GM23338 (cell line): ENCODE measurements around the gene FMOD. TPM values are rescaled to one million over a fixed set of nuclear protein-coding genes. Genes with fewer than 3 reads are reported as not detected.

Experiments
- ATAC-seq: fragments of 200-7000 bp; cut with Tn5 transposase; 3 replicates; pipeline ENCODE4 v1.9.1; 2020
- DNase-seq: peaks from one replicate; pipeline ENCODE4 v3.0.0-alpha.2; 2015; ENCODE audit warnings: low spot score
- H2AFZ ChIP-seq: fragments of 200-600 bp; sonication (generic); 2 replicates; pipeline ENCODE4 v1.8.0; 2016; ENCODE audit warnings: antibody characterized with exemption, mild to moderate bottlenecking, moderate library complexity
- H3F3A ChIP-seq: fragments of 200-600 bp; sonication (generic); replicated peaks from 2 replicates; pipeline ENCODE4 v1.8.0; 2017; ENCODE audit warnings: antibody characterized with exemption, mixed run types, low read depth
- H3K27ac ChIP-seq: fragments of 200-600 bp; sonication (generic); 2 replicates; pipeline ENCODE4 v1.6.1; 2016; ENCODE audit warnings: low read depth
- H3K27me3 ChIP-seq: fragments of 200-600 bp; sonication (generic); 2 replicates; pipeline ENCODE4 v1.8.0; 2016; ENCODE audit warnings: mild to moderate bottlenecking, mixed run types, moderate library complexity; ENCODE audit not compliant: insufficient read depth
- H3K36me3 ChIP-seq: fragments of 200-600 bp; sonication (generic); 2 replicates; pipeline ENCODE4 v1.8.0; 2016; ENCODE audit warnings: mild to moderate bottlenecking; ENCODE audit not compliant: insufficient read depth
- H3K4me1 ChIP-seq: fragments of 200-600 bp; sonication (generic); 2 replicates; pipeline ENCODE4 v1.8.0; 2016; ENCODE audit warnings: mild to moderate bottlenecking, moderate library complexity; ENCODE audit not compliant: insufficient read depth
- H3K4me2 ChIP-seq: fragments of 200-600 bp; sonication (generic); 2 replicates; pipeline ENCODE4 v1.7.1; 2017; ENCODE audit warnings: mixed run types
- H3K4me3 ChIP-seq: fragments of 200-600 bp; sonication (generic); 2 replicates; pipeline ENCODE4 v1.6.1; 2016; ENCODE audit warnings: mixed run types
- H3K79me2 ChIP-seq: fragments of 200-600 bp; sonication (generic); replicated peaks from 2 replicates; pipeline ENCODE4 v1.8.0; 2017; ENCODE audit warnings: mild to moderate bottlenecking; ENCODE audit not compliant: insufficient read depth
- H3K9me2 ChIP-seq: fragments of 200-600 bp; sonication (generic); 2 replicates; pipeline ENCODE4 v1.8.0; 2017; ENCODE audit not compliant: insufficient read depth
- H4K20me1 ChIP-seq: fragments of 200-600 bp; sonication (generic); replicated peaks from 2 replicates; pipeline ENCODE4 v1.8.0; 2017; ENCODE audit warnings: mild to moderate bottlenecking; ENCODE audit not compliant: insufficient read depth
- H3K27ac Mint-ChIP-seq: 2 replicates; pipeline ENCODE4 v1.8.0; 2020; ENCODE audit warnings: inconsistent platforms, mild to moderate bottlenecking, moderate library complexity, mixed read lengths
- H3K27me3 Mint-ChIP-seq: 3 replicates; pipeline ENCODE4 v1.8.0; 2022; ENCODE audit warnings: low read depth, mild to moderate bottlenecking, moderate library complexity, mixed read lengths, inconsistent platforms; ENCODE audit not compliant: insufficient read depth, poor library complexity
- H3K36me3 Mint-ChIP-seq: 3 replicates; pipeline ENCODE4 v1.8.0; 2021; ENCODE audit warnings: low read depth, mild to moderate bottlenecking, inconsistent platforms, moderate library complexity, mixed read lengths
- H3K4me1 Mint-ChIP-seq: 3 replicates; pipeline ENCODE4 v1.8.0; 2020; ENCODE audit warnings: mild to moderate bottlenecking, inconsistent platforms, mixed read lengths
- H3K4me3 Mint-ChIP-seq: 3 replicates; pipeline ENCODE4 v1.8.0; 2021; ENCODE audit warnings: moderate library complexity, mild to moderate bottlenecking, inconsistent platforms, mixed read lengths
- H3K9me3 Mint-ChIP-seq: 3 replicates; pipeline ENCODE4 v1.8.0; 2020; ENCODE audit warnings: moderate library complexity, mild to moderate bottlenecking, inconsistent platforms, mixed read lengths
- CREB1 ChIP-seq: fragments of 250-450 bp; sonication (Bioruptor Pico); IDR thresholded peaks from 2 replicates; pipeline ENCODE4 v1.5.0; 2020; ENCODE audit warnings: low read depth, mild to moderate bottlenecking, moderate library complexity
- EZH2 ChIP-seq: fragments of 200-600 bp; sonication (generic); IDR thresholded peaks from one replicate; pipeline ENCODE4 v1.8.0; 2017; ENCODE audit warnings: antibody characterized with exemption, mild to moderate bottlenecking, low read depth; ENCODE audit not compliant: unreplicated experiment
- EZH2phosphoT487 ChIP-seq: fragments of 200-600 bp; sonication (generic); IDR thresholded peaks from one replicate; pipeline ENCODE4 v1.8.1; 2018; ENCODE audit warnings: antibody characterized with exemption; ENCODE audit not compliant: unreplicated experiment
- JUNB ChIP-seq: IDR thresholded peaks from one replicate; pipeline ENCODE4 v1.6.1; 2016; ENCODE audit warnings: antibody characterized with exemption; ENCODE audit not compliant: unreplicated experiment
- NANOG ChIP-seq: IDR thresholded peaks from 2 replicates; pipeline ENCODE4 v1.6.1; 2016; ENCODE audit warnings: antibody characterized with exemption, borderline replicate concordance
- POLR2AphosphoS5 ChIP-seq: IDR thresholded peaks from 2 replicates; pipeline ENCODE4 v1.6.1; 2016; ENCODE audit warnings: antibody characterized with exemption, low read depth
- STAT1 ChIP-seq: IDR thresholded peaks from one replicate; pipeline ENCODE4 v1.6.1; 2016; ENCODE audit warnings: antibody characterized with exemption; ENCODE audit not compliant: unreplicated experiment
- ZNF114 ChIP-seq: fragments of 250-450 bp; sonication (Bioruptor Pico); IDR thresholded peaks from 2 replicates; pipeline ENCODE4 v1.5.0; 2020; ENCODE audit warnings: mild to moderate bottlenecking, moderate library complexity
- ZNF331 ChIP-seq: fragments of 250-450 bp; sonication (Bioruptor Pico); IDR thresholded peaks from 2 replicates; pipeline ENCODE4 v1.5.0; 2020; ENCODE audit warnings: low read depth, mild to moderate bottlenecking, moderate library complexity
- polyA plus RNA-seq: library from polyadenylated mRNA; unstranded; fragments of >200 nt; fragmentation: Nextera tagmentation; extraction: Ambion mirVana; gene quantifications from 2 replicates; pipeline ENCODE4 v1.2.1, GENCODE V29; 2016
- total RNA-seq: library from RNA; depleted of rRNA; stranded (reverse); fragments of >200 nt; shearing (Covaris generic); gene quantifications from 2 replicates; pipeline ENCODE4 v1.2.3, GENCODE V29; 2014
- TF ChIP-seq, protein P1 (sequence below): IDR thresholded peaks from one replicate; pipeline ENCODE4 v1.6.1; 2018; ENCODE audit warnings: antibody characterized with exemption; ENCODE audit not compliant: unreplicated experiment
- TF ChIP-seq, protein P2 (sequence below): IDR thresholded peaks from 2 replicates; pipeline ENCODE4 v1.6.1; 2016; ENCODE audit warnings: antibody characterized with exemption
- TF ChIP-seq, protein P3 (sequence below), 2 experiments: fragments of 200-600 bp in 1 of 2; sonication (generic) in 1 of 2; conservative IDR thresholded peaks; 2 replicates each; pipeline versions ENCODE4 v1.5.1 to v1.6.1; 2016 to 2017; ENCODE audit warnings: antibody characterized with exemption in 2 of 2, low read depth in 2 of 2, mild to moderate bottlenecking in 2 of 2, moderate library complexity in 1 of 2
- TF ChIP-seq, protein P4 (sequence below): fragments of 250-450 bp; sonication (Bioruptor Pico); IDR thresholded peaks from 2 replicates; pipeline ENCODE4 v1.5.0; 2020; ENCODE audit warnings: mild to moderate bottlenecking, moderate library complexity

The FMOD gene
- total and polyA plus RNA-seq, 2 experiments from 2014 or later, result 0.27 to 1.3 TPM

DNA sequence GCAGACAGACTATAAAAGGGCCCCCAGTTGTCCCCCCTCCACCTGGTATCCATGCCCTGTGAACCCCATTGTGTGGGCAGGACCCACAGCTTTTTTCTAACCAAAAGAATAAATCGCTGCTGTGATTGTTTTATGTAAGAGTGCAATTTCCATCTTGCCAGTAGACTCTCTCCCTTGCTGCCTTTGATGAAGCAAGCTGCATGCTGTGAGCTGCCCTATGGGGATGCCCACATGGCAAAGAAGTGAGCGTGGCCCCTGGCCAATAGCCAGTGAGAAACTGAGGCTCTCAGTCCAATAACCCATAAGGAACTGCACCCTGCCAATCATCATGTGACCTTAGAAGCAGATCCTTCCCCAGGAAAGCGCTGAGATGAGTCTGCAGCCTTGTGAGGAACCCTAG, 37.8 kb upstream of the FMOD start (continued):
- TF ChIP-seq STAT1 (no peak), ZNF331 (CRISPR knock-in tag) (no peak), ZNF114 (no peak), NANOG (no peak), JUNB (no peak), POLR2AphosphoS5 (no peak), CREB1 (CRISPR knock-in tag) (no peak)
- TF ChIP-seq, protein P1, sequence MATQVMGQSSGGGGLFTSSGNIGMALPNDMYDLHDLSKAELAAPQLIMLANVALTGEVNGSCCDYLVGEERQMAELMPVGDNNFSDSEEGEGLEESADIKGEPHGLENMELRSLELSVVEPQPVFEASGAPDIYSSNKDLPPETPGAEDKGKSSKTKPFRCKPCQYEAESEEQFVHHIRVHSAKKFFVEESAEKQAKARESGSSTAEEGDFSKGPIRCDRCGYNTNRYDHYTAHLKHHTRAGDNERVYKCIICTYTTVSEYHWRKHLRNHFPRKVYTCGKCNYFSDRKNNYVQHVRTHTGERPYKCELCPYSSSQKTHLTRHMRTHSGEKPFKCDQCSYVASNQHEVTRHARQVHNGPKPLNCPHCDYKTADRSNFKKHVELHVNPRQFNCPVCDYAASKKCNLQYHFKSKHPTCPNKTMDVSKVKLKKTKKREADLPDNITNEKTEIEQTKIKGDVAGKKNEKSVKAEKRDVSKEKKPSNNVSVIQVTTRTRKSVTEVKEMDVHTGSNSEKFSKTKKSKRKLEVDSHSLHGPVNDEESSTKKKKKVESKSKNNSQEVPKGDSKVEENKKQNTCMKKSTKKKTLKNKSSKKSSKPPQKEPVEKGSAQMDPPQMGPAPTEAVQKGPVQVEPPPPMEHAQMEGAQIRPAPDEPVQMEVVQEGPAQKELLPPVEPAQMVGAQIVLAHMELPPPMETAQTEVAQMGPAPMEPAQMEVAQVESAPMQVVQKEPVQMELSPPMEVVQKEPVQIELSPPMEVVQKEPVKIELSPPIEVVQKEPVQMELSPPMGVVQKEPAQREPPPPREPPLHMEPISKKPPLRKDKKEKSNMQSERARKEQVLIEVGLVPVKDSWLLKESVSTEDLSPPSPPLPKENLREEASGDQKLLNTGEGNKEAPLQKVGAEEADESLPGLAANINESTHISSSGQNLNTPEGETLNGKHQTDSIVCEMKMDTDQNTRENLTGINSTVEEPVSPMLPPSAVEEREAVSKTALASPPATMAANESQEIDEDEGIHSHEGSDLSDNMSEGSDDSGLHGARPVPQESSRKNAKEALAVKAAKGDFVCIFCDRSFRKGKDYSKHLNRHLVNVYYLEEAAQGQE, result no peak
- TF ChIP-seq, protein P2, sequence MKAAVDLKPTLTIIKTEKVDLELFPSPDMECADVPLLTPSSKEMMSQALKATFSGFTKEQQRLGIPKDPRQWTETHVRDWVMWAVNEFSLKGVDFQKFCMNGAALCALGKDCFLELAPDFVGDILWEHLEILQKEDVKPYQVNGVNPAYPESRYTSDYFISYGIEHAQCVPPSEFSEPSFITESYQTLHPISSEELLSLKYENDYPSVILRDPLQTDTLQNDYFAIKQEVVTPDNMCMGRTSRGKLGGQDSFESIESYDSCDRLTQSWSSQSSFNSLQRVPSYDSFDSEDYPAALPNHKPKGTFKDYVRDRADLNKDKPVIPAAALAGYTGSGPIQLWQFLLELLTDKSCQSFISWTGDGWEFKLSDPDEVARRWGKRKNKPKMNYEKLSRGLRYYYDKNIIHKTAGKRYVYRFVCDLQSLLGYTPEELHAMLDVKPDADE, result no peak

DNA sequence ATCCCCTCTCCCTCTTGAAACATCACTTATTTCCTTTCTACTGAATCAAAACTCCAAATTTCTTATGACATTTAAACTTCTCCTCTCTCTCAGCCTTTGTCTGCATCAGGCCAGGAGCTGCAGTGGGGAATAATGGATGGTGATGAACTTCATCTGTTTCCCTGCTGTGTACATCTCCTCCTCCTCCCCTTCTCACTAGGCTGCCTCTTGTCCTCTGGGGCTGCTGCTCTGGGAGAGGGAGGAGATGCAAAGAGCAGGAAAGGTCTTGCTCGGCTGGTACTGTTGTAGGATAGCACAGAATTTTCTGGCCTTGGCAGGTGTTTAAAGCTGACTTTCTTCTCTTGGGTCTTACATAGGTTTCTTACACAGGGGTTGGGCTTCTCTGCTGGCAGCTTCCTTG, 31.1 kb upstream of the FMOD start:
- no peaks in the 10 kb centered on the region; the same call in 2 of the 3 replicates for H3K4me1 Mint-ChIP-seq
- no peaks in the 10 kb centered on the region for H3K36me3 Mint-ChIP-seq
- Histone ChIP-seq H2AFZ (no peak overlapping the region), H3K4me3 (no peak overlapping the region), H3K27ac (no peak overlapping the region), H4K20me1 (no peaks in the 10 kb centered on the region), H3F3A (no peaks in the 10 kb centered on the region), H3K27me3 (no peaks in the 10 kb centered on the region), H3K79me2 (no peaks in the 10 kb centered on the region), H3K9me2 (no peaks in the 10 kb centered on the region), H3K4me2 (no peak overlapping the region), H3K4me1 (no peaks in the 10 kb centered on the region), H3K36me3 (no peaks in the 10 kb centered on the region)
- no peak overlapping the region for H3K27ac Mint-ChIP-seq
- H3K9me3 Mint-ChIP-seq, result no peaks in the 10 kb centered on the region
- ATAC-seq, result no peak
- no peaks in the 10 kb centered on the region for H3K27me3 Mint-ChIP-seq
- DNase-seq, result no peak
- H3K4me3 Mint-ChIP-seq, result no peak overlapping the region
- TF ChIP-seq ZNF331 (CRISPR knock-in tag) (no peak), POLR2AphosphoS5 (no peak), EZH2 (no peak), NANOG (no peak), STAT1 (no peak), JUNB (no peak), EZH2phosphoT487 (no peak), ZNF114 (no peak), CREB1 (CRISPR knock-in tag) (no peak)
- TF ChIP-seq, protein P3, sequence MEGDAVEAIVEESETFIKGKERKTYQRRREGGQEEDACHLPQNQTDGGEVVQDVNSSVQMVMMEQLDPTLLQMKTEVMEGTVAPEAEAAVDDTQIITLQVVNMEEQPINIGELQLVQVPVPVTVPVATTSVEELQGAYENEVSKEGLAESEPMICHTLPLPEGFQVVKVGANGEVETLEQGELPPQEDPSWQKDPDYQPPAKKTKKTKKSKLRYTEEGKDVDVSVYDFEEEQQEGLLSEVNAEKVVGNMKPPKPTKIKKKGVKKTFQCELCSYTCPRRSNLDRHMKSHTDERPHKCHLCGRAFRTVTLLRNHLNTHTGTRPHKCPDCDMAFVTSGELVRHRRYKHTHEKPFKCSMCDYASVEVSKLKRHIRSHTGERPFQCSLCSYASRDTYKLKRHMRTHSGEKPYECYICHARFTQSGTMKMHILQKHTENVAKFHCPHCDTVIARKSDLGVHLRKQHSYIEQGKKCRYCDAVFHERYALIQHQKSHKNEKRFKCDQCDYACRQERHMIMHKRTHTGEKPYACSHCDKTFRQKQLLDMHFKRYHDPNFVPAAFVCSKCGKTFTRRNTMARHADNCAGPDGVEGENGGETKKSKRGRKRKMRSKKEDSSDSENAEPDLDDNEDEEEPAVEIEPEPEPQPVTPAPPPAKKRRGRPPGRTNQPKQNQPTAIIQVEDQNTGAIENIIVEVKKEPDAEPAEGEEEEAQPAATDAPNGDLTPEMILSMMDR (conservative IDR thresholded peaks at IDR 0.05; ENCODE audit: low read depth in 2 of 2), result no peak
- TF ChIP-seq, protein P4, sequence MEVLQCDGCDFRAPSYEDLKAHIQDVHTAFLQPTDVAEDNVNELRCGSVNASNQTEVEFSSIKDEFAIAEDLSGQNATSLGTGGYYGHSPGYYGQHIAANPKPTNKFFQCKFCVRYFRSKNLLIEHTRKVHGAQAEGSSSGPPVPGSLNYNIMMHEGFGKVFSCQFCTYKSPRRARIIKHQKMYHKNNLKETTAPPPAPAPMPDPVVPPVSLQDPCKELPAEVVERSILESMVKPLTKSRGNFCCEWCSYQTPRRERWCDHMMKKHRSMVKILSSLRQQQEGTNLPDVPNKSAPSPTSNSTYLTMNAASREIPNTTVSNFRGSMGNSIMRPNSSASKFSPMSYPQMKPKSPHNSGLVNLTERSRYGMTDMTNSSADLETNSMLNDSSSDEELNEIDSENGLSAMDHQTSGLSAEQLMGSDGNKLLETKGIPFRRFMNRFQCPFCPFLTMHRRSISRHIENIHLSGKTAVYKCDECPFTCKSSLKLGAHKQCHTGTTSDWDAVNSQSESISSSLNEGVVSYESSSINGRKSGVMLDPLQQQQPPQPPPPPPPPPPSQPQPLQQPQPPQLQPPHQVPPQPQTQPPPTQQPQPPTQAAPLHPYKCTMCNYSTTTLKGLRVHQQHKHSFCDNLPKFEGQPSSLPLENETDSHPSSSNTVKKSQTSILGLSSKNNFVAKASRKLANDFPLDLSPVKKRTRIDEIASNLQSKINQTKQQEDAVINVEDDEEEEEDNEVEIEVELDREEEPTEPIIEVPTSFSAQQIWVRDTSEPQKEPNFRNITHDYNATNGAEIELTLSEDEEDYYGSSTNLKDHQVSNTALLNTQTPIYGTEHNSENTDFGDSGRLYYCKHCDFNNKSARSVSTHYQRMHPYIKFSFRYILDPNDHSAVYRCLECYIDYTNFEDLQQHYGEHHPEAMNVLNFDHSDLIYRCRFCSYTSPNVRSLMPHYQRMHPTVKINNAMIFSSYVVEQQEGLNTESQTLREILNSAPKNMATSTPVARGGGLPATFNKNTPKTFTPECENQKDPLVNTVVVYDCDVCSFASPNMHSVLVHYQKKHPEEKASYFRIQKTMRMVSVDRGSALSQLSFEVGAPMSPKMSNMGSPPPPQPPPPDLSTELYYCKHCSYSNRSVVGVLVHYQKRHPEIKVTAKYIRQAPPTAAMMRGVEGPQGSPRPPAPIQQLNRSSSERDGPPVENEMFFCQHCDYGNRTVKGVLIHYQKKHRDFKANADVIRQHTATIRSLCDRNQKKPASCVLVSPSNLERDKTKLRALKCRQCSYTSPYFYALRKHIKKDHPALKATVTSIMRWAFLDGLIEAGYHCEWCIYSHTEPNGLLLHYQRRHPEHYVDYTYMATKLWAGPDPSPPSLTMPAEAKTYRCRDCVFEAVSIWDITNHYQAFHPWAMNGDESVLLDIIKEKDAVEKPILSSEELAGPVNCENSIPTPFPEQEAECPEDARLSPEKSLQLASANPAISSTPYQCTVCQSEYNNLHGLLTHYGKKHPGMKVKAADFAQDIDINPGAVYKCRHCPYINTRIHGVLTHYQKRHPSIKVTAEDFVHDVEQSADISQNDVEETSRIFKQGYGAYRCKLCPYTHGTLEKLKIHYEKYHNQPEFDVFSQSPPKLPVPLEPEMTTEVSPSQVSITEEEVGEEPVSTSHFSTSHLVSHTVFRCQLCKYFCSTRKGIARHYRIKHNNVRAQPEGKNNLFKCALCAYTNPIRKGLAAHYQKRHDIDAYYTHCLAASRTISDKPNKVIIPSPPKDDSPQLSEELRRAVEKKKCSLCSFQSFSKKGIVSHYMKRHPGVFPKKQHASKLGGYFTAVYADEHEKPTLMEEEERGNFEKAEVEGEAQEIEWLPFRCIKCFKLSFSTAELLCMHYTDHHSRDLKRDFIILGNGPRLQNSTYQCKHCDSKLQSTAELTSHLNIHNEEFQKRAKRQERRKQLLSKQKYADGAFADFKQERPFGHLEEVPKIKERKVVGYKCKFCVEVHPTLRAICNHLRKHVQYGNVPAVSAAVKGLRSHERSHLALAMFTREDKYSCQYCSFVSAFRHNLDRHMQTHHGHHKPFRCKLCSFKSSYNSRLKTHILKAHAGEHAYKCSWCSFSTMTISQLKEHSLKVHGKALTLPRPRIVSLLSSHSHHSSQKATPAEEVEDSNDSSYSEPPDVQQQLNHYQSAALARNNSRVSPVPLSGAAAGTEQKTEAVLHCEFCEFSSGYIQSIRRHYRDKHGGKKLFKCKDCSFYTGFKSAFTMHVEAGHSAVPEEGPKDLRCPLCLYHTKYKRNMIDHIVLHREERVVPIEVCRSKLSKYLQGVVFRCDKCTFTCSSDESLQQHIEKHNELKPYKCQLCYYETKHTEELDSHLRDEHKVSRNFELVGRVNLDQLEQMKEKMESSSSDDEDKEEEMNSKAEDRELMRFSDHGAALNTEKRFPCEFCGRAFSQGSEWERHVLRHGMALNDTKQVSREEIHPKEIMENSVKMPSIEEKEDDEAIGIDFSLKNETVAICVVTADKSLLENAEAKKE (CRISPR knock-in tag), result no peak
